ENCODE data around the gene SDHAF1. TPM values are rescaled to one million over a fixed set of nuclear protein-coding genes. Genes with fewer than 3 reads are reported as not detected.
A peak's percentile ranks its signal among the peaks of the same experiment; 100 is the strongest.

The SDHAF1 gene
- total RNA-seq, 1 experiment from 2014 or later, result 21.0 TPM

DNA sequence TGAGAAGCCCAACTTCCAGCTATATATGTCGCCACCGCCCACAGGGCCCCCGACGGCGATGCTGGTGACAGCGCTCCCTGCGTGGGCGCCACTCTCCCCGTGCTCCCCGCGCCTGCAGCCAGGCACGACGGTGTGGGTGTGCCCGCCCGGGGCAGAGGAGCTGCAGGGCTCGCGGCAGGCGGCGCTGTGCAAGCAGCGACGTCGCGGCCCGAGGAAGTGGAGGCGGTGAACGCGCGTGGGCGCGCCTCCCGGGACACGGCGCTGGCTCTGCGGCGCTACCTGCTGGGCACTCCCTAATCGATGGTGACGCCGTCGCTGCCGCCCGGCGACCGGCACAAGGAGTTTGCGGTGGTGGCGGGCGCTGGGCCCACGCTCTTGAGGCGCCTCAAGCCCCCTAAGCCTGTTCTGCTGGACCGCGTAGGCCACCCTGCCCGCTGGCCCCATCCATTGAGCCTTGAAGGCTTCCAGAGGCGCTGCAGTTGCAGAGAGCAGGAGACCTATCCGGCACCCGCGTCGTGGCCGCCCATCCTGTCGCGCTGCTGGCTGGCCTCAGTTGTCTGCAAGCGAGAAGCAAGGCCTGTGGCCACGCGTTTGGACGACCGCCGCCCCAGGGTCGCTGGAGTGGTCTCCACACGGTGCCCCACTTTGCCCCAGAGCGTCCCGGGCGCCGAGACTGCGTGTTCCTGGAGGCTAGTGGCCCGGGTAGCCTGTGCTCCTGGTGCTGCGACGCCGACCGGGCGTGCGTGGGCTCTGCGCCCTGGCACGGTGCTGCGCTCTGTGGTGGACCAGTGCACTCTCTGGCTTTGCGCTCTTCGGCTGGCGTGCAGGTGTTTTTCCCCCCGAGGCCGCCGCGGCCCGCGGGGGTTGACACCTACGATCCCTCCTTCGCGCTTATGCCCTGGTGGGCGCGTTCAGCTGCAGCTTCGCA is 35.7 kb upstream of the SDHAF1 start:
- Histone ChIP-seq H2AFZ (ENCODE audit: low read depth, low read length, poor library complexity, severe bottlenecking) (no peak overlapping the region), H3K36me3 (ENCODE audit: control insufficient read depth in 1 of 2, insufficient read depth in 2 of 2, low read length in 2 of 2) (no peaks in the 10 kb centered on the region), H3K4me2 (ENCODE audit: low read length) (peak overlapping the region; percentile 53), H3K9me2 (ENCODE audit: insufficient read depth) (no peaks in the 10 kb centered on the region), H3K9ac (ENCODE audit: low read length) (no peak overlapping the region), H4K20me1 (ENCODE audit: insufficient read depth) (no peaks in the 10 kb centered on the region), H3K27me3 (ENCODE audit: insufficient read depth, low read length) (no peaks in the 10 kb centered on the region), H3K9me3 (ENCODE audit: control insufficient read depth in 1 of 2, insufficient read depth in 1 of 2, low read depth in 1 of 2, low read length in 2 of 2) (no peaks in the 10 kb centered on the region), H3K79me2 (ENCODE audit: insufficient read depth, low read length) (no peaks in the 10 kb centered on the region), H3K4me1 (ENCODE audit: control insufficient read depth in 1 of 2, insufficient read depth in 2 of 2, low read length in 2 of 2) (peaks cover 9 to 11% of the 10 kb centered on the region in 2 experiments; a peak in 3 of 4 replicates), H3K4me3 (replicated peaks in 1 of 2; ENCODE audit: low read depth in 1 of 2, low read length in 2 of 2) (peak overlapping the region in 1 of 2 experiments; percentile 28; a peak in 2 of 4 replicates), H3K27ac (ENCODE audit: low read depth, low read length) (no peak overlapping the region; the same call in 1 of the 2 replicates)
- ATAC-seq (peak; percentile 85), DNase-seq (ENCODE audit: low read depth, low spot score) (no peak)
- intact Hi-C loops (cut with micrococcal nuclease), result no loop called here
- BruUV-seq (replicated peaks), result no TSS peak
- ChIA-PET POLR2A (interaction anchor here (1.3 kb wide), 1 partner anchor 50 kb away, joined by 4 read pairs; the partner anchor contains the start of gene SYNE4), RAD21 (ENCODE audit: low non-redundant PET in 1 of 2, low total read pairs in 2 of 2, uncharacterized antibody in 2 of 2, unreplicated experiment in 2 of 2) (no interaction called here), CTCF (no interaction called here)
- TF ChIP-seq ZNF274 (IDR thresholded peaks at IDR 0.05; ENCODE audit: low read depth, low read length) (no peak), CEBPB (IDR thresholded peaks at IDR 0.05; ENCODE audit: low read depth) (no peak), EGR1 (IDR thresholded peaks at IDR 0.05; ENCODE audit: low read depth) (peak; percentile 81), RAD21 (IDR thresholded peaks at IDR 0.05; ENCODE audit: low read depth) (peak; percentile 30; the same call in 1 of the 2 replicates), TCF7L2 (IDR thresholded peaks at IDR 0.05; ENCODE audit: borderline replicate concordance, extremely low read depth, insufficient read depth, insufficient read length) (no peak), SP1 (IDR thresholded peaks at IDR 0.05; ENCODE audit: low read depth) (no peak)
- TF ChIP-seq, protein P1, sequence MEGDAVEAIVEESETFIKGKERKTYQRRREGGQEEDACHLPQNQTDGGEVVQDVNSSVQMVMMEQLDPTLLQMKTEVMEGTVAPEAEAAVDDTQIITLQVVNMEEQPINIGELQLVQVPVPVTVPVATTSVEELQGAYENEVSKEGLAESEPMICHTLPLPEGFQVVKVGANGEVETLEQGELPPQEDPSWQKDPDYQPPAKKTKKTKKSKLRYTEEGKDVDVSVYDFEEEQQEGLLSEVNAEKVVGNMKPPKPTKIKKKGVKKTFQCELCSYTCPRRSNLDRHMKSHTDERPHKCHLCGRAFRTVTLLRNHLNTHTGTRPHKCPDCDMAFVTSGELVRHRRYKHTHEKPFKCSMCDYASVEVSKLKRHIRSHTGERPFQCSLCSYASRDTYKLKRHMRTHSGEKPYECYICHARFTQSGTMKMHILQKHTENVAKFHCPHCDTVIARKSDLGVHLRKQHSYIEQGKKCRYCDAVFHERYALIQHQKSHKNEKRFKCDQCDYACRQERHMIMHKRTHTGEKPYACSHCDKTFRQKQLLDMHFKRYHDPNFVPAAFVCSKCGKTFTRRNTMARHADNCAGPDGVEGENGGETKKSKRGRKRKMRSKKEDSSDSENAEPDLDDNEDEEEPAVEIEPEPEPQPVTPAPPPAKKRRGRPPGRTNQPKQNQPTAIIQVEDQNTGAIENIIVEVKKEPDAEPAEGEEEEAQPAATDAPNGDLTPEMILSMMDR (IDR thresholded peaks at IDR 0.05 in 2 of 3, conservative IDR thresholded peaks at IDR 0.05 in 1 of 3; ENCODE audit: borderline replicate concordance in 1 of 3, insufficient read depth in 1 of 3, low read depth in 2 of 3, low read length in 2 of 3), result peak; percentile 41 to 43 (median 42); a peak in 5 of 6 replicates
